K562 (cell line): Measurements from ENCODE around the gene CDIPT. TPM values are rescaled to one million over a fixed set of nuclear protein-coding genes. Genes with fewer than 3 reads are reported as not detected.

Experiments used
- ATAC-seq: fragments of 200-7000 bp; cut with Tn5 transposase; 3 replicates; pipeline ENCODE4 v1.9.1; 2020; ENCODE audit warnings: moderate library complexity
- BruUV-seq: library from RNA; stranded (reverse); fragments of 400-500 nt; replicated peaks from 2 replicates; lab custom pipeline; 2021; lab: Mats Ljungman, UMichigan
- CTCF ChIA-PET: fragments of 300-600 bp; formaldehyde crosslinking; extraction: SDS; loops from one replicate; lab custom pipeline; 2021; ENCODE audit warnings: low intra/inter-chr PET ratio; lab: Yijun Ruan, JAX
- POLR2A ChIA-PET: fragments of 300-600, 350-650 bp; sonication (Branson Sonifier 250); formaldehyde crosslinking; extraction: SDS; loops from one replicate; lab custom pipeline; 2021; ENCODE audit warnings: antibody characterized with exemption, inconsistent platforms; lab: Yijun Ruan, JAX
- DNase-seq, 4 experiments: peaks; one replicate each; pipeline versions ENCODE4 v3.0.0 to v3.0.0-alpha.2; 2011 to 2018; ENCODE audit warnings: low spot score in 3 of 4, mixed read lengths in 3 of 4; ENCODE audit errors: extremely low read depth in 1 of 4
- FAIRE-seq: peaks from 2 replicates; lab custom pipeline; 2011; peaks lifted over from hg19 to GRCh38; lab: Jason Lieb, UNC
- H2AFZ ChIP-seq: 2 replicates; pipeline ENCODE4 v1.6.0; 2011; ENCODE audit warnings: low read depth, low read length, control low read depth, inconsistent platforms
- H3K27ac ChIP-seq: fragments of 200-600 bp; 3 replicates; pipeline ENCODE4 v1.8.0; 2011; ENCODE audit warnings: low read depth, mild to moderate bottlenecking, control low read depth, inconsistent platforms, low read length, moderate library complexity, mixed read lengths; ENCODE audit errors: extremely low read depth
- H3K27me3 ChIP-seq, 2 experiments: fragments of 300-600 bp in 1 of 2; 2 replicates in 1 of 2; 3 replicates in 1 of 2; pipeline versions ENCODE4 v1.6.0 to v1.8.0; 2011; ENCODE audit warnings: inconsistent platforms in 2 of 2, low read length in 2 of 2, mild to moderate bottlenecking in 1 of 2, mixed read lengths in 1 of 2, moderate library complexity in 1 of 2; ENCODE audit not compliant: control insufficient read depth in 2 of 2, insufficient read depth in 2 of 2
- H3K36me3 ChIP-seq: fragments of 300-600 bp; 3 replicates; pipeline ENCODE4 v1.8.0; 2011; ENCODE audit warnings: mild to moderate bottlenecking, low read length, inconsistent platforms; ENCODE audit not compliant: control insufficient read depth, insufficient read depth
- H3K4me1 ChIP-seq, 2 experiments: fragments of 200-600 bp in 1 of 2; replicated peaks in 1 of 2; 2 replicates in 1 of 2; 3 replicates in 1 of 2; pipeline versions ENCODE4 v1.5.1 to v1.8.0; 2011; ENCODE audit warnings: inconsistent platforms in 2 of 2, low read length in 2 of 2, mild to moderate bottlenecking in 1 of 2, mixed read lengths in 1 of 2, moderate library complexity in 1 of 2; ENCODE audit not compliant: control insufficient read depth in 2 of 2, insufficient read depth in 2 of 2
- H3K4me2 ChIP-seq: 2 replicates; pipeline ENCODE4 v1.6.1; 2011; ENCODE audit warnings: low read length, control low read depth, inconsistent platforms, mixed read lengths; ENCODE audit not compliant: insufficient read depth
- H3K4me3 ChIP-seq: fragments of 200-600 bp; sonication (generic), shearing (Covaris generic); 2 replicates; pipeline ENCODE4 v1.5.1; 2016; ENCODE audit warnings: control low read depth, inconsistent platforms
- H3K79me2 ChIP-seq: fragments of 200-600 bp; 3 replicates; pipeline ENCODE4 v1.8.0; 2011; ENCODE audit warnings: low read length, inconsistent platforms; ENCODE audit not compliant: control insufficient read depth, insufficient read depth
- H3K9ac ChIP-seq, 2 experiments: 2 replicates each; pipeline versions ENCODE4 v1.6.0 to v1.6.1; 2011; ENCODE audit warnings: low read depth in 2 of 2, low read length in 2 of 2, control low read depth in 1 of 2, inconsistent platforms in 1 of 2, mild to moderate bottlenecking in 1 of 2, mixed read lengths in 1 of 2; ENCODE audit not compliant: insufficient read depth in 1 of 2
- H3K9me1 ChIP-seq: one replicate; pipeline ENCODE4 v1.6.0; 2011; ENCODE audit warnings: inconsistent platforms, mild to moderate bottlenecking, low read length, moderate library complexity; ENCODE audit not compliant: control insufficient read depth, insufficient read depth
- H3K9me3 ChIP-seq: replicated peaks from 2 replicates; pipeline ENCODE4 v1.5.1; 2011; ENCODE audit warnings: low read depth, low read length, inconsistent platforms; ENCODE audit not compliant: control insufficient read depth, insufficient read depth
- H4K20me1 ChIP-seq: replicated peaks from 2 replicates; pipeline ENCODE4 v1.6.1; 2011; ENCODE audit warnings: low read length, inconsistent platforms, mixed read lengths; ENCODE audit not compliant: control insufficient read depth, insufficient read depth
- AFF4 ChIP-seq: sonication (generic); formaldehyde crosslinking; IDR thresholded peaks from 2 replicates; pipeline ENCODE4 v1.8.0; 2023; ENCODE audit warnings: mild to moderate bottlenecking, missing genetic modification reagents
- ATF7 ChIP-seq: fragments of 450-650 bp; IDR thresholded peaks from 2 replicates; pipeline ENCODE4 v1.7.1; 2014; ENCODE audit warnings: mild to moderate bottlenecking, moderate library complexity
- KHSRP ChIP-seq: fragments of 450-650 bp; IDR thresholded peaks from 2 replicates; pipeline ENCODE4 v1.6.1; 2017
- NFRKB ChIP-seq: fragments of 450-650 bp; IDR thresholded peaks from 2 replicates; pipeline ENCODE4 v1.6.1; 2016; ENCODE audit warnings: low read depth
- PPARD ChIP-seq: fragments of 250-450 bp; sonication (Bioruptor Pico); IDR thresholded peaks from 2 replicates; pipeline ENCODE4 v1.8.0; 2022; ENCODE audit warnings: inconsistent platforms, mild to moderate bottlenecking, moderate library complexity
- SMARCA4 ChIP-seq: fragments of 450-650 bp; IDR thresholded peaks from 2 replicates; pipeline ENCODE4 v1.6.1; 2016
- U2AF1 ChIP-seq: fragments of 200-400 bp; formaldehyde crosslinking; optimal IDR thresholded peaks from 2 replicates; pipeline ENCODE3; 2017; ENCODE audit warnings: mild to moderate bottlenecking, low read depth, low read length, moderate library complexity
- ZNF668 ChIP-seq: fragments of 250-450 bp; sonication (Bioruptor Pico); IDR thresholded peaks from 2 replicates; pipeline ENCODE4 v1.8.0; 2022; ENCODE audit warnings: mild to moderate bottlenecking, inconsistent platforms
- WGBS: fragments of 100-300 bp; shearing (Covaris generic); methylation state at CpG from one replicate; pipeline ENCODE4 v1.1.6; 2016; ENCODE audit warnings: low coverage, mixed read lengths; ENCODE audit not compliant: insufficient coverage; ENCODE audit errors: missing lambda C conversion rate; 5-methylcytosine and 5-hydroxymethylcytosine counted together
- in situ Hi-C: fragments of 300-500 bp; cut with MboI; formaldehyde crosslinking; loops from 4 replicates; pipeline ENCODE4 v1.15.0; 2018; ENCODE audit warnings: inconsistent platforms, mixed read lengths
- intact Hi-C: fragments of 100-400 bp; cut with micrococcal nuclease; formaldehyde crosslinking; loops from 2 replicates; pipeline ENCODE4 v1.14.2; 2022
- polyA plus RNA-seq, 8 experiments: library from polyadenylated mRNA; depleted of rRNA in 4 of 8; stranded (reverse) in 5 of 8; unstranded in 3 of 8; fragments of >200 nt; fragmentation: Nextera tagmentation in 2 of 8; fragmentation: Illumina TruSeq in 1 of 8; extraction: Ambion mirVana in 2 of 8; extraction: Trizol in 1 of 8; gene quantifications; 2 replicates each; pipeline versions ENCODE4 v1.2.1 to v1.2.3, GENCODE V29; 2011 to 2014; ENCODE audit warnings: inconsistent platforms in 1 of 8, missing spikeins in 1 of 8
- total RNA-seq, 7 experiments: library from RNA; depleted of rRNA in 6 of 7; stranded (reverse); fragments of >200 nt in 6 of 7; fragmentation: Illumina TruSeq in 2 of 7; extraction: Trizol in 2 of 7; gene quantifications; 2 replicates each; pipeline versions ENCODE4 v1.2.1 to v1.2.3, GENCODE V29; 2011 to 2021; ENCODE audit warnings: low replicate concordance in 1 of 7

CDIPT gene
- total and polyA plus RNA-seq, 9 of the 15 experiments (the other 6 are each of a cell fraction or from before 2014, with no cell fraction given): 1.3 to 37.0 (median 23.0) TPM

- TF ChIP-seq AFF4 (CRISPR knock-in tag): no peak
- no peak for TF ChIP-seq U2AF1
- no peak for TF ChIP-seq PPARD
- no peak for TF ChIP-seq SMARCA4
- no peak for TF ChIP-seq ATF7
- no peak for TF ChIP-seq KHSRP
Measured at GRCh38 chr16:29840240-29840639, 22.8 kb downstream of the CDIPT start (continued).

DNA sequence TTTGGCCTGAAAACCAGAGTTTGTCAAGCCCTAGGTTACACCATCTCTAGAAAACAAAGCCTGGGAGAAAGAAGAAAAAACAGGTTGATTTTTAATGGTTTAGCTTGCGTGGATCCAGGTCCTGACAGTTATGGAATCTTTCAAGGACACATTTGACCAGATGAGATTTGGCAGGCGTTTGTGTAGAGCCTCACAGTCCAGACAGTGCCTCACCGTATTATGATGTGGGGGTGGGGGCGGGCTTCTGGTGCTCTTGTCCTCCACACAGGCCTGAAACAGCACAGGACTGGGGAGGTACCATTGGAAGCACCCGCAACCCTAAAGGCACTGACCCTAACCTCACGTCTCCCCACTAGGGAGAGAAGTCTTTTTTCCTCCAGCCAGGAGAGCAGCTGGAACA lies 23.2 kb downstream of the CDIPT start:
- no peak; the same call in 2 of the 3 replicates for ATAC-seq
- DNase-seq: no peak
- H3K27ac ChIP-seq: no peak overlapping the region
- H2AFZ ChIP-seq: no peak overlapping the region
- peak overlapping the region in 1 of 2 experiments; percentile 65; a peak in 2 of 4 replicates for H3K9ac ChIP-seq
- WGBS: 30% methylated on average over 6 of the region's 6 CpGs
- no peaks in the 10 kb centered on the region for H3K9me1 ChIP-seq
- H3K4me3 ChIP-seq: no peak overlapping the region
- H3K4me2 ChIP-seq: no peak overlapping the region
- intact Hi-C loops: no loop called here
- BruUV-seq: no TSS peak
- H3K36me3 ChIP-seq: no peaks in the 10 kb centered on the region
- FAIRE-seq: no peak
- H3K4me1 ChIP-seq: peaks cover 0 to 23% of the 10 kb centered on the region in 2 experiments; a peak in 2 of 5 replicates
- CTCF ChIA-PET: no interaction called here
- in situ Hi-C loops: no loop called here
- POLR2A ChIA-PET: interaction anchor here (2.1 kb wide), 1 partner anchor 10 kb away, joined by 4 read pairs; no protein-coding TSS in a partner anchor
- H3K9me3 ChIP-seq: no peaks in the 10 kb centered on the region
- H3K27me3 ChIP-seq: 0 out of 5 replicates have a peak, but pooled peaks cover 0 to 4% of the 10 kb centered on the region in 2 experiments
- no peaks in the 10 kb centered on the region for H3K79me2 ChIP-seq
- no peaks in the 10 kb centered on the region for H4K20me1 ChIP-seq
- TF ChIP-seq NFRKB (no peak), ZNF668 (CRISPR knock-in tag) (no peak)
